ENCODE results near the gene DEK. TPM values are rescaled to one million over a fixed set of nuclear protein-coding genes. Genes with fewer than 3 reads are reported as not detected.
"Not testable (repeated sequence)": the region's sequence is repeated elsewhere in the genome, so short reads cannot be mapped to it uniquely, and the experiment has no call there.

The DEK gene
- total RNA-seq, 1 donor from 2014 or later: 163 TPM

- peaks cover 2% of the 10 kb centered on the region for H3K27me3 Mint-ChIP-seq (ENCODE audit: insufficient read depth)
- no peaks in the 10 kb centered on the region for H3K9me3 Mint-ChIP-seq
- intact Hi-C loops (cut with micrococcal nuclease): no loop called here
- H3K4me1 Mint-ChIP-seq (ENCODE audit: low read depth): no peaks in the 10 kb centered on the region
- peaks cover 8% of the 10 kb centered on the region for H3K36me3 Mint-ChIP-seq (ENCODE audit: low read depth)
- no peak overlapping the region for H3K4me3 Mint-ChIP-seq
- no peak for DNase-seq (ENCODE audit: low spot score)
- H3K27ac Mint-ChIP-seq: no peak overlapping the region
Observed at GRCh38 chr6:18179770-18180356, 84.5 kb downstream of the DEK start.

GRCh38 chr6:18178960-18179615, 85.2 kb downstream of the DEK start:
- Mint-ChIP-seq H3K27ac (no peak overlapping the region), H3K4me3 (no peak overlapping the region), H3K27me3 (ENCODE audit: insufficient read depth) (peaks cover 2% of the 10 kb centered on the region), H3K4me1 (ENCODE audit: low read depth) (no peaks in the 10 kb centered on the region), H3K36me3 (ENCODE audit: low read depth) (peaks cover 12% of the 10 kb centered on the region), H3K9me3 (no peaks in the 10 kb centered on the region)
- no peak for DNase-seq (ENCODE audit: low spot score)
- intact Hi-C loops (cut with micrococcal nuclease): no loop called here

- H3K36me3 Mint-ChIP-seq (ENCODE audit: low read depth): peaks cover 14% of the 10 kb centered on the region
- intact Hi-C loops (cut with micrococcal nuclease): no loop called here
- no peak overlapping the region for H3K27ac Mint-ChIP-seq
- H3K4me3 Mint-ChIP-seq: no peak overlapping the region
- no peaks in the 10 kb centered on the region for H3K9me3 Mint-ChIP-seq
- no peak for DNase-seq (ENCODE audit: low spot score)
- H3K4me1 Mint-ChIP-seq (ENCODE audit: low read depth): no peaks in the 10 kb centered on the region
- H3K27me3 Mint-ChIP-seq (ENCODE audit: insufficient read depth): peaks cover 2% of the 10 kb centered on the region
Observed at GRCh38 chr6:18177286-18177965, 86.9 kb downstream of the DEK start.

DNA sequence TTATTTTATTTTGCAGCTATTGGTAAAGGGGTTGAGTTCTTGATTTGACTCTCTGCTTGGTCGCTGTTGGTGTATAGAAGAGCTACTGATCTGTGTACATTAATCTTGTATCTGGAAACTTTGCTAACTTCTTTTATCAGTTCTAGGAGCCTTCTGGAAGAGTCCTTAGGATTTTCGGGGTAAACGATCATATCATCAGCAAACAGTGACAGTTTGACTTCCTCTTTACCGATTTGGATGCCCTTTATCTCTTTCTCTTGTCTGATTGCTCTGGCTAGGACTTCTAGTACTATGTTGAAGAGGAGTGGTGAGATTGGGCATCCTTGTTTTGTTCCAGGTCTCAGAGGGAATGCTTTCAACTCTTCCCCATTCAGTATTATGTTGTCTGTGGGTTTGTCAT, 88.1 kb downstream of the DEK start:
- H3K4me1 Mint-ChIP-seq (ENCODE audit: low read depth); H3K4me3 Mint-ChIP-seq; H3K9me3 Mint-ChIP-seq; H3K27ac Mint-ChIP-seq; H3K27me3 Mint-ChIP-seq (ENCODE audit: insufficient read depth); intact Hi-C loops (cut with micrococcal nuclease); DNase-seq (ENCODE audit: low spot score): not testable (repeated sequence)
- H3K36me3 Mint-ChIP-seq (ENCODE audit: low read depth): peaks cover 17% of the 10 kb centered on the region

Other genes starting within 250 kb of the DEK start
- 0.23 and 0.24 TPM in 2 replicates for gene NHLRC1, start 141.9 kb downstream of the DEK start, total RNA-seq
- gene TPMT, start 109.5 kb downstream of the DEK start, total RNA-seq: 1.2 and 1.3 TPM in 2 replicates
- gene KDM1B, start 109.1 kb downstream of the DEK start, total RNA-seq: 7.1 and 7.2 TPM in 2 replicates
- 0.44 and 0.86 TPM in 2 replicates for gene RNF144B, start 122.8 kb upstream of the DEK start, total RNA-seq

All from activated T-helper 1 cell treated with anti-CD3 and anti-CD28 coated beads, Interleukin-12 subunit alpha, Interleukin-12 subunit beta, Interleukin-2, Interleukin-4 antibody, amounts not matched to agents 30 ng/mL and 10 ng/mL and 1 ng/mL, durations not matched to agents 14 hours and 24 hours and 36 hours (primary cell).